Measurements from ENCODE around the gene SBF1.

DNA sequence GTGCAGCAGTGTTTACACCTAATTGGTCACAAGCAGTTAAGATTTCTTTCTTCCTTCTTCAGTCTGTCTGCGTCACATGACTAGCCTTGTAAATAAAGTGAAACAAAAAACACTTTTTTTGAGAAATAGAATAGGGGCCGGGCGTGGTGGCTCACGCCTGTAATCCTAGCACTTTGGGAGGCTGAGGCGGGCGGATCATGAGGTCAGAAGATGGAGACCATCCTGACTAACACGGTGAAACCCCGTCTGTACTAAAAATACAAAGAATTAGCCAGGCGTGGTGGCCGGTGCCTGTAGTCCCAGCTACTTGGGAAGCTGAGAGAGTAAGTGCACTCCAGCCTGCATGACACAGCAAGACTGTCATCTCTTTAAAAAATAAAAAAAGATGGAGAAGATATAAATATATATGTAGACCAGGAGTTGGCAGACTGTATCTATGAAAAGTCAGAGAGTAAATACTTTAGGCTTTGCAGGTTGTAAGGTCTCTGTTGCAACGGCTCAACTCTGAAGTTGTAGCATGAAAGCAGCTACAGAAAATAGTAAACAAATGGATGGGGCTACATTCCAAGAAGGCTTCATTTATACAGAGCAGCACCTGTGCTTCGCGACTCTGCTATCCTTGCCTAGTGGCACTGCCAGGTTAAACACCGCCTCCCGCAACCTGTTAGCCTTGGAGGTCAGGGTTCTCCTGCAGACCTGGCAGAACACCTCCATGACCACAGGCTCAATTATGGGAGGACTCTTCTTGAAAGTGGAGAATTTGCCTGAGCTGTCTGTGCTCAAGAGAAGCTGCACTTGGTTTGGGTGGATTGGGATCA, 75.8 kb downstream of the SBF1 start:
- no peak for TF ChIP-seq CTCF (IDR thresholded peaks at IDR 0.05; ENCODE audit: low read depth, low read length, missing input control)
- no peak for TF ChIP-seq EGR1 (IDR thresholded peaks at IDR 0.05; ENCODE audit: low read depth in 2 of 2)
- no peak for TF ChIP-seq TAF1 (conservative IDR thresholded peaks at IDR 0.05)
- peak; percentile 11 for TF ChIP-seq NR2F2 (IDR thresholded peaks at IDR 0.05)
- peak; percentile 23 for TF ChIP-seq YY1 (IDR thresholded peaks at IDR 0.05)
- no peak for TF ChIP-seq ATF3 (IDR thresholded peaks at IDR 0.05)
- TF ChIP-seq, protein P1, sequence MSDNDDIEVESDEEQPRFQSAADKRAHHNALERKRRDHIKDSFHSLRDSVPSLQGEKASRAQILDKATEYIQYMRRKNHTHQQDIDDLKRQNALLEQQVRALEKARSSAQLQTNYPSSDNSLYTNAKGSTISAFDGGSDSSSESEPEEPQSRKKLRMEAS (IDR thresholded peaks at IDR 0.05) = no peak
- no peak for TF ChIP-seq GABPA (IDR thresholded peaks at IDR 0.05 in 1 of 2, conservative IDR thresholded peaks at IDR 0.05 in 1 of 2)
- TF ChIP-seq, protein P2, sequence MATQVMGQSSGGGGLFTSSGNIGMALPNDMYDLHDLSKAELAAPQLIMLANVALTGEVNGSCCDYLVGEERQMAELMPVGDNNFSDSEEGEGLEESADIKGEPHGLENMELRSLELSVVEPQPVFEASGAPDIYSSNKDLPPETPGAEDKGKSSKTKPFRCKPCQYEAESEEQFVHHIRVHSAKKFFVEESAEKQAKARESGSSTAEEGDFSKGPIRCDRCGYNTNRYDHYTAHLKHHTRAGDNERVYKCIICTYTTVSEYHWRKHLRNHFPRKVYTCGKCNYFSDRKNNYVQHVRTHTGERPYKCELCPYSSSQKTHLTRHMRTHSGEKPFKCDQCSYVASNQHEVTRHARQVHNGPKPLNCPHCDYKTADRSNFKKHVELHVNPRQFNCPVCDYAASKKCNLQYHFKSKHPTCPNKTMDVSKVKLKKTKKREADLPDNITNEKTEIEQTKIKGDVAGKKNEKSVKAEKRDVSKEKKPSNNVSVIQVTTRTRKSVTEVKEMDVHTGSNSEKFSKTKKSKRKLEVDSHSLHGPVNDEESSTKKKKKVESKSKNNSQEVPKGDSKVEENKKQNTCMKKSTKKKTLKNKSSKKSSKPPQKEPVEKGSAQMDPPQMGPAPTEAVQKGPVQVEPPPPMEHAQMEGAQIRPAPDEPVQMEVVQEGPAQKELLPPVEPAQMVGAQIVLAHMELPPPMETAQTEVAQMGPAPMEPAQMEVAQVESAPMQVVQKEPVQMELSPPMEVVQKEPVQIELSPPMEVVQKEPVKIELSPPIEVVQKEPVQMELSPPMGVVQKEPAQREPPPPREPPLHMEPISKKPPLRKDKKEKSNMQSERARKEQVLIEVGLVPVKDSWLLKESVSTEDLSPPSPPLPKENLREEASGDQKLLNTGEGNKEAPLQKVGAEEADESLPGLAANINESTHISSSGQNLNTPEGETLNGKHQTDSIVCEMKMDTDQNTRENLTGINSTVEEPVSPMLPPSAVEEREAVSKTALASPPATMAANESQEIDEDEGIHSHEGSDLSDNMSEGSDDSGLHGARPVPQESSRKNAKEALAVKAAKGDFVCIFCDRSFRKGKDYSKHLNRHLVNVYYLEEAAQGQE (IDR thresholded peaks at IDR 0.05) = no peak
- TF ChIP-seq JUND (IDR thresholded peaks at IDR 0.05) = peak in 1 of 2 donors; percentile 25
- peak in 1 of 2 donors; percentile 23 for TF ChIP-seq RAD21 (IDR thresholded peaks at IDR 0.05)
- peak; percentile 75 for TF ChIP-seq SP1 (IDR thresholded peaks at IDR 0.05)
